Putamen (tissue), 1 donor: ENCODE measurements around the gene CORO6.

ENCODE experiments used
- DNase-seq: peaks from one replicate; pipeline ENCODE4 v3.0.0-alpha.2; 2016; ENCODE audit warnings: low spot score

Gene CORO6

DNA sequence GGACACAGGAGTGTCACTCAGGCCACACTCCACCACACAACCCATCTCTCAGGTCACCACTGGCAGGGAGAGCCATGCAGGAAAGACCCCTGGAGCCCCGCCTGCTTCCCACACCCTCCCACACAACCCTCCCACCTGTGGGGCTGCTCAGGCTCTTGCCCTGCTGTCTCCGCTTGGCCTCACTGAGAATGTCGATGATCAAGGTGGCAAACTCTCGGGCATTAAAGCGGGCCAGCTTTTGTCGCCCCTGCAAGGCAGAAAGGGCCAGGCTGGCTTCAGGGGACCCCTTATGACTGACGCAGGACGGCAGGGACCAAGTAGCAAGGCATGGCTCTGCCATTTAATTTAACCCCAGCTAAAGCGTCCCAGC is 45.7 kb downstream of the CORO6 start:
- DNase-seq = no peak

- no peak for DNase-seq
Observed at GRCh38 chr17:29576214-29577000, 46.3 kb downstream of the CORO6 start.

DNA sequence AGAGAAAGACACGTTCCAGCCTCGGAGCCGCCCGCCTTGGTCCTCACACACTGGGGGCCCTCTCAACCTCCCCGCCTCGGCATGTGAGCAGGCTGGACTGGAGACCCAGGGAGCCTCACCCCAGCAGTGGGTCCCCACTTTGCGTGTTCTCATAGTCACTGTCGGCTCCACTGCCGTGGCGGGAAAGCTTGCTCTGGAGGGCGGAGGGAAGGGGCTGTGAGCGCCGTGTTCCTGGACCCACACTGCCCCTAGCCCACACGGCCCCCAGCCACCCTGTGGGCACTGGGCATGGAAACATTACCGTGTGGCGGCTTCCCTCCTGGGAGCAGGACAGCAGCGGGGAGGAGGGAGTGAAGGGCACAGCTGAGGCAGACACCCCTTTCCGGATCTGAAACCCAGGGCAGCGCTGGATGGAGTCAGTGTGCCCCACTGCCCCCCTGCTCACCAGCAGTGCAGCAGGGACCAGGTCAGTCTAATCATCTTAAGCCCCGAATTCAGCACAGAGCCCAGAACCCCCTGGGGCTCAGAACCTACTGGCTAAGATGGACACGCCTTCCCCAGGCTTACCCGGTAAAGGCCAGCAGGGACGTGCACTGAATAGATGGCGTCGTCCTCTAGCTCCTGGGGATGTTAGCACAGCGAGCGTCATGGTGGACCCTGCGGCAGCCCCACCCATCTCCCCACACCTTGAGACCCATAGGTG is 47.0 kb downstream of the CORO6 start:
- DNase-seq = no peak

- no peak for DNase-seq
Observed at GRCh38 chr17:29574732-29575510, 47.8 kb downstream of the CORO6 start.

GRCh38 chr17:29573871-29574731 is 48.6 kb downstream of the CORO6 start:
- DNase-seq = no peak

GRCh38 chr17:29573558-29573869 is 49.2 kb downstream of the CORO6 start:
- no peak for DNase-seq

DNA sequence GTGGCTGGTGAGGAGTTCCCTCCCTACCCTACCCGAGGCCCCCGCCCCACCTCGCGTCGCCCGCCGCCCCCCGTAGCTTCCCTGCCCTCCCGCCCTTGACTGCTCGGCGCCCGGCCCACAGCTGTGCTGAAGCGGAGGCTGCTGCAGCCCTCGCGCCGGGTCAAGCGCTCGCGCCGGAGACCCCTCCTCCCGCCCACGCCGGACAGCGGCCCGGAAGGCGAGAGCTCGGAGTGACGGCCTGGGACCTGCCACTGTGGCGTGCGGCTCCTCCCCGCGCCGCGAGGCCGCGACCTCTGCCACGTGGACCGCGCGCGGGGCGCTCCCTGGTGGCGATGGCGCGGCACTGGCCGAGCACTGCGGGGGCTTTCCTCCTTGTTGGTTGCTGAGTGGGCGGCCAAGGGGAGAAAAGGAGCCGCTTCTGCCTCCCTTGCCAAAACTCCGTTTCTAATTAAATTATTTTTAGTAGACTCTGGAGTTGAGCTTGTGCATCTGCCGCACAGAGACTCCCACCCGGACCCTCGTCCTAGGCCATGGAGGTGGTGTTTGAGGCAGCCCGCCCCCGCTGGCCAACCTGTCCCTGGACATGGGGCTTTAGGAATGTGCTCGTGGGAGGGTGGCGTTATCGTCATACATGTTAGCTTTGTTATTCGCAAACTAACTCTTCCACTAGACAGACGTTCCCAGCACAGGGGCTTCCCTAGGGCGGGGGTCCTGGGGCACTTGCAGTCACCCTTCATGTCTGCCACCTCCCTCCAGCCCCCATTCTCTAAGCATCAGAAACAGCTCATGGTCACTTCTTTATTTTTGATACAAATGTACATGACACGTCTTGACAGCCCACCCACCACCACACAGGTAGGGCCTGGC is 49.8 kb downstream of the CORO6 start:
- no peak for DNase-seq

DNA sequence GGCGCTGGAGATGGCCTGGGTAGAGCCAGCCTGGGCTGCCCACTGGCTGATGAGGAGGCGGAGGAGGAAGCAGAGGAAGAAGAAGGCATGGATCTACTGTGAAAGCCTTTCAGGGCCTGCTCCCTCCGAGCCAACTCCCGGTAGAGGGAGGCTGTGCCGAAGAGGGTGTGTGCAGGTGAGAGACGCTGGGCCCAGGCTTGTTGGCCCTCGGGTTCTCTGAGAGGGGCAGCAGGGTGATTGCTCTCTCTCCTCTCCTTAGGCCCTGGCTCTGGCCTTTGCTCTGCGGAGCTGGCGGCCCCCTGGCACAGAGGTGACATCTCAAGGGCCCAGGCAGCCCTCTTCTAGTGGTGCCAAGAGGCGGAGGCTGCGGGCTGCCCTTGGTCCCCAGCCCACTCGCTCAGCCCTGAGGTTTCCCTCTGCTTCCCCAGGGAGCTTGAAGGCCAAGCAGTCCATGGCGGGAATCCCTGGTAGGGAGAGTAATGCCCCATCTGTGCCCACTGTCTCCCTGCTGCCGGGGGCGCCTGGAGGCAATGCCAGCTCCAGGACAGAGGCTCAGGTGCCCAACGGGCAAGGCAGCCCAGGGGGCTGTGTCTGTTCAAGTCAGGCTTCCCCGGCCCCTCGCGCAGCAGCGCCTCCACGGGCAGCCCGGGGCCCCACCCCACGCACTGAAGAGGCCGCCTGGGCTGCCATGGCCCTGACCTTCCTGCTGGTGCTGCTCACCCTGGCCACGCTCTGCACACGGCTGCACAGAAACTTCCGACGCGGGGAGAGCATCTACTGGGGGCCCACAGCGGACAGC is 50.6 kb downstream of the CORO6 start:
- no peak for DNase-seq

- DNase-seq = no peak
Observed at GRCh38 chr17:29571486-29571882, 51.2 kb downstream of the CORO6 start.

GRCh38 chr17:29570521-29570920 is 52.2 kb downstream of the CORO6 start:
- DNase-seq = no peak

DNA sequence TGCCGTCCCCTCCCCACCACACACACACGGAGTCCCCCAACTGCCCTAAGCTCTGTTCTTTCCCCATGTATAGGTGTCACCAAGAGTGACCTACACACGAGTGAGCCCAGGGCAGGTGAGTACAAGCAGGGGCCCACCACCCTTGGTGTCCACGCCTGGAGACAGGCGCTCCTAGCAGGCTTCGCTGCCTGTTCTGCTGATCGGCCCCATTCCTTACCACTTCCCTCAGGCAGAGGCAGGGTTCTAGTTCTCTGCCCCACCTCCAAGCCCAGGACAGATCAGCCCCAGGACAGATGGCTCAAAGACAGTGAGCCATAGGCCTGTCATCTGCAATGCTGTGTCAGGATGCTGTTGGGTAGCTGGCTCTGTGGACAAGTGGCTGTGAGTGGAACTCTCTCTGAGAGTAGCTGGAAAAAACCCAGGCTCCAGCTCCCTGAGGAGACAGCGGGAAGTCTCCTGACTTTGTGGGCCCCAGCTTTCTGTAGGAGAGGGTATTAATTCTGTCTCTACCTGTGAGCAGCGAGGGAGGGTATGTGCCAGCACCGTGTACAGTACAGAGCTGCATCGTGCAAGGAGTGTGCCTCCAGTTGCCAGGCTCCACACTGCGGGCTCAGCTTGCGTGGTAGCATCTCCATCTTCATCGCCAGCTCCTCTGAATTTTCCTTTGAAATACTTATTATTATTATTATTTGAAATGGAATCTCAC is 53.3 kb downstream of the CORO6 start:
- DNase-seq = no peak

- no peak for DNase-seq
Observed at GRCh38 chr17:29568331-29569244, 54.1 kb downstream of the CORO6 start, which contains the start of gene TP53I13. TSS of gene TP53I13 (plus strand) at chr17:29568701. CDS start at chr17:29568759, 58 bp downstream.

DNA sequence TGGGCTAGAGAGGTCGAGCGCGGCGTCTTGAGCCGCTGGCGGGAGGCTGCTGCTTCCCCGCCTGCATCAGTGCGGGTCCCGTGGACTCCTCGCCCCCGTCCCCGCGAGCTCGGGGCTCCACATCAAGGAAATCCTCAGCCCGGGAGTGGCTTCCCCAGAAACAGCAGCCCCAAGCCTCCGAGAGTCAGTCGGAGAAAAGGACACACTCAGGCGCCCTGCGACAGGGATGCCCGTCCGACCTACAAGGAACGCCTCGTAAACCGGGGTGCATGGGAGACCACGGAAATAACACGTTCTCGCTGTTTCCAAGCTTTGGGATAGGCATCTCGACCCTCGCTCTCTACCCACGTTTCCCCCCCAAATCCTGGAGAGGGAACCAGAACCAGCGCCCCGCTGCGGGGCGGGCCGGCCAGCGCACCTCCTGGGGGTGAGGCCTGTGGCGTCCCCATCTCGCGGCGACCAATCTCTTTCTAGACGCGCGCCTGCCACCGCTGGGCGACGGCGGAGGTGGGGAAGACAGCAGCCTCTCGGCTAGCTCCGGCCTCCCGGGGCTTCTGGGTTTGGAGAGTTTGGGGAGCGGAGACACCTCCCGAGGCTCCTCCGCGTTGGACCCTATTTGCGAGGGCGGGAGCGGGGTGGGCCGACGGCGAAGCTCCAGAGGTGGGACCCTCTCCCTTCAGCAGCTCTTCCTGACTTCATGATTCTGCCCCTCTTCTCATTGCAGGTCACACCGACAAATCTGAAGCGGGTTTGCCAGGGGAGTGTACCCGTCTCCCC is 55.0 kb downstream of the CORO6 start:
- no peak for DNase-seq

DNA sequence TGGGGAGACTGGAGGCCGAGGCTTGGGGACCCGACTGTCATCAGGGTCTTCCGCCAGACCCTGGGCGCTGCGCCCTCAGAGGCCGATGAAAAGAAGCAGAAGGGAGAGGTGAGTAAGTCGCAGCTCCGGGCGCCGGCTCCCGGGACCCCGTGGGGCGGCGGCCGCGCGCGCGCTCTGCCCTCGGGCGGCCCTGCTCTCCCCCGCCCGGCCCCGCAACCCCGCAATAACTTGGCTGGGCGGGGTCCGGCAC is 55.5 kb downstream of the CORO6 start:
- no peak for DNase-seq

DNA sequence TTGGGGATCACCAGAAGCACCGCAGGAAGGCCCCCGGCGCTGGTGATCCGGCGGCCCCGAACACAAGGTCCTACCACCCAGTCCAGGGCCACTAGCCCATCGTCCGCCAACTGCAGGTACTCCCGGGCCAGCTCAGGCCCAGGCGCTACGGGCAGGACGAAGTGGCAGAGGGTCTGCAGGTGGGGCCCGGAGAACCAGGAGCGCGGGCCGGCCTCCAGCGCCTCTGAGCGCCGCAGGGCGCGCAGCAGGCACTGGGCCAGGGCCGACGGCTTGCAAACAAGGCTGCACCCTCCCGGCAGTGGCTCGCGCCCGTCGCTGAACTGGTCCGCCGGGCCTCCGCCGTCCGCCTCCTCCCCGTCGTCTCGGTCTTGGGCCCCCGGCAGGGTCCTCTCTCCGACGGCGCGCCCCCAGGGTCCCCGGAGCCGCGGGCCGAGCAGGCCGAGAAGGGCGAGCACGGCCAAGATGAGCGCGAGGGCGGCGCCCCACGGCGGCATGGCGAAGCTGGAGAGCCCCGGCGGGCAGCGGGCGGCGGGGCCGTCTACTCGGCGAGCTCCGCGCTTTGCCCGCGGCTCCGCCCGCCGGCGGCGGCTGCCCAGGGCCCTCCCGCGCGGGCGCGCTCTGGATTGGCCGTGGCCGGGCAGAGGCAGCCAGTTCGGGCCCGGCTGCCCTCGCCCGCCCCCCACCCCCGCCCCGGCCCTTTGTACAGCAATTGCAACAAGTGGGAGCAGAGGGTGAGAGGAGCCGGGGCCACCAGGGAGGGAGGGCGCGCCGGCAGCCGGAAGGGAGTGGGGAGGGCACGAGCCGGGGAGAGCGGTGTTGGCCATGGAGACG is 56.0 kb downstream of the CORO6 start, which contains the start of gene ABHD15:
Gene ABHD15 (minus strand): TSS at position 565 of the 831 bp plus-strand sequence. CDS start 71 bp downstream, at position 494.
- DNase-seq = no peak

GRCh38 chr17:29565643-29566472 is 56.9 kb downstream of the CORO6 start:
- DNase-seq = no peak
